HUES48 (cell line): ENCODE measurements around the gene STRIP1.

Experiments
- H3K27ac ChIP-seq: one replicate; pipeline ENCODE4 v1.7.0; 2013; ENCODE audit warnings: low read depth, low read length, inconsistent platforms
- H3K27me3 ChIP-seq: 2 replicates; pipeline ENCODE4 v1.6.1; 2013; ENCODE audit warnings: mild to moderate bottlenecking, low read length; ENCODE audit not compliant: control insufficient read depth, insufficient read depth
- H3K36me3 ChIP-seq: 2 replicates; pipeline ENCODE4 v1.6.1; 2013; ENCODE audit warnings: low read length; ENCODE audit not compliant: control insufficient read depth, insufficient read depth
- H3K4me1 ChIP-seq: 2 replicates; pipeline ENCODE4 v1.6.1; 2013; ENCODE audit warnings: mild to moderate bottlenecking, low read length; ENCODE audit not compliant: control insufficient read depth, insufficient read depth
- H3K4me3 ChIP-seq: 2 replicates; pipeline ENCODE4 v1.5.1; 2013; ENCODE audit warnings: mild to moderate bottlenecking, low read depth, low read length
- H3K9ac ChIP-seq: 2 replicates; pipeline ENCODE4 v1.6.1; 2013; ENCODE audit warnings: mild to moderate bottlenecking, low read depth, low read length, moderate library complexity
- H3K9me3 ChIP-seq: 2 replicates; pipeline ENCODE4 v1.6.1; 2013; ENCODE audit warnings: low read length; ENCODE audit not compliant: control insufficient read depth, insufficient read depth

The STRIP1 gene

DNA sequence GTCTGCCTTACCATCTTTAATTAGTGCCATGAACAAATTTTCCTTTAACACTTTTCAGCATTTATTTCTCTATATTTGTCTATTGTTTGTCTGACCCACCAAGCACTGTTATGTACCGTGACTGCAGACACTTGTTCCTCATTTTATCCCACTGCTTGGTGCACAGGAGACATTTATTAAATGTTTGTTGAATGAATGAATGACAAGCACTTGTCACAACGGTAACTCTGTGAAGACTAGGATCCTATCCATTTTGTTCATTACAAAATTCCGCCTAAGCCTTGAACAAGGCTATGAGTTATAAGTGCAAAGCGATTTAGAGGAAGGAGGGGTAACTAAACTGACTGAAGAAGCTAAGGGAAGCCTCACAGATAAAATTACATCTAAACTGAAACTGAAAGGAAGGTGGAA, 379 bp upstream of the STRIP1 start:
- Histone ChIP-seq H3K9ac (no peak overlapping the region), H3K4me3 (peak overlapping the region; percentile 87), H3K9me3 (no peaks in the 10 kb centered on the region), H3K27me3 (no peaks in the 10 kb centered on the region), H3K36me3 (peaks cover 22% of the 10 kb centered on the region), H3K27ac (peak overlapping the region; percentile 84), H3K4me1 (peaks cover 21% of the 10 kb centered on the region)

DNA sequence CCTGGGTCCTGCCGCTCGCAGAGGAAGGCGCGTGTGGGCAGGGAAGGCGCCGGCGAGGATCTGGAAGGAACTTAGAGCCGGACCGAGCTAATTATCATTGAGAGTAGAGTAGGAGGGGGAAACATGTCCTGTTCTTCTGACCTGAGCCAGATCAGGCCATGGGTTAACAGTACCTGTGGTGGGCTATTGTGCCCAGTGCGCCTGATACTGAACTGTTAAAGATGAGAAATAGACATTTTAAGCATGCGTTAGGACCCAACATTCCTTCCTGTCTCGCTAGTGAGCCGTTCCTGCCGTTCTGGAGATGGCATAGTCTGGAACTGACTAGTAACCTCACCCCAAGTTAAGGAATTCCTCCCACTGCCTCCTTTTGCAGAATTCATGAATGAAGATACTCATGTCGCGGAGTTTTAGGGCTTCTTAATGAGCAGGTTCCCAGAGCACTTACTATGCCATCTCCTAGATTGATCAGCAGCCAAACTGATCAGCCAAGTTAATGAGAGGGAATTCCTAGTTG, 870 bp downstream of the STRIP1 start:
- H3K9ac ChIP-seq, result peak overlapping the region; percentile 75
- H3K27ac ChIP-seq, result peak overlapping the region; percentile 84
- H3K27me3 ChIP-seq, result no peaks in the 10 kb centered on the region
- peaks cover 20% of the 10 kb centered on the region for H3K4me1 ChIP-seq
- no peaks in the 10 kb centered on the region for H3K9me3 ChIP-seq
- H3K36me3 ChIP-seq, result peaks cover 33% of the 10 kb centered on the region
- H3K4me3 ChIP-seq, result peak overlapping the region; percentile 87

DNA sequence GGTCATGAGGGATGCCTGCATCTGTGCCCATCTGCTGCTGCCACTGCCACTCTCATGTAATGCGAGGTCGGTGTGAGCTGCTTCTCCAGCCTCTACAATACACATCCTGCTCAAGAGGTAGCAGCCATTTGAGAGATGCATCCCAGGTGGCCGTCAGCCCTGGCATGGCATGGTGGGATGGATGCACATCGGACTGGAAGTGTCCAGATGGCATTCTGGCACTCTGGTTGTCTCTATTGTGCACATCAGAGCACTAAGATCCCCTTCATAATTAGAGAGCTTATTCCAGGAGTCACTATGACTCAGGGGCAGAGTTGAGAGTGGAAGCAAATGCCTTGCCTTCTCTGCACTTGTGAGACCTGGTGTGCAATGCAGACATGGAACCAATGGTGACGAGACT, 3.8 kb downstream of the STRIP1 start:
- H3K9me3 ChIP-seq, result no peaks in the 10 kb centered on the region
- H3K4me3 ChIP-seq, result no peak overlapping the region
- no peak overlapping the region for H3K27ac ChIP-seq
- H3K4me1 ChIP-seq, result peaks cover 12% of the 10 kb centered on the region
- no peak overlapping the region for H3K9ac ChIP-seq
- H3K27me3 ChIP-seq, result no peaks in the 10 kb centered on the region
- peaks cover 63% of the 10 kb centered on the region for H3K36me3 ChIP-seq

DNA sequence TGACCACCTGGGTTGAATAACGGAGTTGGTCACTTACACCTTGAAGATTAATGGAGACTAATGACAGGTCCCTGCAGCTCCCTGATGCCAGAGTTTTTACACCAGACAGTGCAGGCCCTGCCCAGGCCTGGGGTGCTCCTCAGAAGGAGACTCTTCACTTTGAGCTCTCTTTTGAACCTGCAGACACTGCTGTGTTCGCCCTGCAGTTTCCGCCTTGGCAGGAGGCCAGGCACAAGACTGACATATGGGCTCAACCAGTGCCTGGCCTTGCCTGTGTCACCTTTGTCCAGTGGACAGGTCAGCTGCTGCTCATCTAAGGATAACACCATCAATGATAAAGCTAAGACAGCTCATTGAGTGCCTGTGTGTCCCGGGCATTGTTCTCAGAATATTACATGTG, 5.2 kb downstream of the STRIP1 start:
- Histone ChIP-seq H3K4me1 (peaks cover 4% of the 10 kb centered on the region), H3K9ac (no peak overlapping the region), H3K27ac (no peak overlapping the region), H3K9me3 (no peaks in the 10 kb centered on the region), H3K27me3 (no peaks in the 10 kb centered on the region), H3K4me3 (no peak overlapping the region), H3K36me3 (peaks cover 76% of the 10 kb centered on the region)

DNA sequence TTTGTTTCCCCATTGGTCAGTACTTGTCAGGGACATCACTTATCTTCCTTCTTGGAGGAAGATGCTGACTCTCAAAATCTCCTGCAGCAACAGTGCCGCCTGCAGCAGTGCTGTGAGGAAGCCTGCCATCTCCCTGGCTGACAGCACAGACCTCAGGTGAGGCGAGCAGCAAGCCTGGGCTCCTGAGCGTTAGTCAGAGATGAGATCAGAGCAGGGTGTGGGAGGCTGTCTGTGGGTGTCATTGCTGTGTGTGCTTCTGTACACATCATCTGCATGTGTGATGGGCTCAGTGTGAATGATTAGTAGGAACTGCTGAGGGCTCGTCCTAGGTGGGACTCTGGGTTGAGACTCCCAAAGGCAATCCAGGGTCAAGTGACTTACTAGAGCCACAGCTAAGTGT, 6.1 kb downstream of the STRIP1 start:
- Histone ChIP-seq H3K36me3 (peaks cover 85% of the 10 kb centered on the region), H3K9ac (no peak overlapping the region), H3K9me3 (no peaks in the 10 kb centered on the region)

DNA sequence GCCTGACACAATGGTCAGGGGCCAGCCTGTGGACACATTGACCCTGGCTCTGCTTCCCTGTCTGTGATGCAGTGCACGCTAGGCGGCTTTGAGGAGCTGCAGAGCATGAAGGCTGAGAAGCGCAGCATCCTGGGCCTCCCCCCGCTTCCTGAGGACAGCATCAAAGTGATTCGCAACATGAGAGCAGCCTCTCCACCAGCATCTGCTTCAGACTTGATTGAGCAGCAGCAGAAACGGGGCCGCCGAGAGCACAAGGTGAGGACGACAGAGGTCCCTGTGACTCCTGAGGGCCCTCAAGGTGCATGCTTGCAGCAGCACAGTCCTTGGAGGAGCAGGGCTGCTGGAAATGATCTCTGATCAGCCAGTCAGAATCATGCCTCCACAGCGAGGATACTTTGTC, 8.6 kb downstream of the STRIP1 start:
- no peaks in the 10 kb centered on the region for H3K4me1 ChIP-seq
- no peaks in the 10 kb centered on the region for H3K27me3 ChIP-seq
- H3K9ac ChIP-seq, result no peak overlapping the region
- no peaks in the 10 kb centered on the region for H3K9me3 ChIP-seq
- H3K27ac ChIP-seq, result no peak overlapping the region
- no peak overlapping the region for H3K4me3 ChIP-seq
- H3K36me3 ChIP-seq, result peaks cover 98% of the 10 kb centered on the region

More for the DNA sequence above, 6.1 kb downstream of the STRIP1 start:
- Histone ChIP-seq H3K27me3 (no peaks in the 10 kb centered on the region), H3K4me3 (no peak overlapping the region), H3K4me1 (peaks cover 3% of the 10 kb centered on the region), H3K27ac (no peak overlapping the region)

DNA sequence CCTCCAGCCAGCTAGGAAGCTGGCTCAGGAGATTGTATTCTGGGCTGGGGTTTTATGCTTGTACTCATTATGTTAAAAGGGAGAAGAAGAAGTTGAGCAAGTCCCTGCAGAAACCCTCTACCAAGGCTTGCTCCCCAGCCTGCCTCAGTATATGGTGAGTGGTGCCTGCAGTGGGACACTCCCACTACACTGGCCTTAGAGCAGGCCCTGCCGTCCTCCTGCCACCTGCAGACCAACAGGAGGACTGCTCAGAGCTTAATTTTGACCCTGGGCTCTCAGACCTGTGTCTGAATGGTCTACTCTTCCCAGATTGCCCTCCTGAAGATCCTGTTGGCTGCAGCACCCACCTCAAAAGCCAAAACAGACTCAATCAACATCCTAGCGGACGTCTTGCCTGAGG, 13.0 kb downstream of the STRIP1 start:
- H3K9me3 ChIP-seq, result no peaks in the 10 kb centered on the region
- no peak overlapping the region for H3K9ac ChIP-seq
- H3K27me3 ChIP-seq, result no peaks in the 10 kb centered on the region
- H3K27ac ChIP-seq, result no peak overlapping the region
- H3K36me3 ChIP-seq, result peaks cover 99% of the 10 kb centered on the region
- H3K4me1 ChIP-seq, result no peaks in the 10 kb centered on the region
- no peak overlapping the region for H3K4me3 ChIP-seq

DNA sequence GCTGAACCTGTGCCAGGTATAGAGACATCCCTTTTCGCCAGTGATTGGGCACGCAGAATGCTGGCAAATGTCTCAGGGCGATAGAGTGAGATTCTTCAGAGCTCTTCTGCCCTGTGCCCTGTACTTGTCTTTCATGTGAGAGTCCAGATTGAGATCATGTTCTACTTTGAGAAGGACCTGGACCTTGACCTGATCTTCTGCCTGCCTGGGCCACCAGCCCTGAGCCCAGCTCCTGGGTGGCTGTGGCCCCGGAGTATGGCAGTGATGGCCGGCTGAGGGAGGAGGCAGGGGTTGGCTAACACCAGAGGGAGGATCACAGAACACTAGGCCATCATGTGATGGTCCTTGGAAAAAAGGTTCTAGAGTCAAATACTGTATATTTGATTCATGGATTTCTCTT, 13.8 kb downstream of the STRIP1 start:
- H3K36me3 ChIP-seq, result peaks cover 99% of the 10 kb centered on the region
- no peaks in the 10 kb centered on the region for H3K27me3 ChIP-seq
- H3K9me3 ChIP-seq, result no peaks in the 10 kb centered on the region
- H3K4me1 ChIP-seq, result no peaks in the 10 kb centered on the region
- no peak overlapping the region for H3K9ac ChIP-seq
- no peak overlapping the region for H3K27ac ChIP-seq
- H3K4me3 ChIP-seq, result no peak overlapping the region

DNA sequence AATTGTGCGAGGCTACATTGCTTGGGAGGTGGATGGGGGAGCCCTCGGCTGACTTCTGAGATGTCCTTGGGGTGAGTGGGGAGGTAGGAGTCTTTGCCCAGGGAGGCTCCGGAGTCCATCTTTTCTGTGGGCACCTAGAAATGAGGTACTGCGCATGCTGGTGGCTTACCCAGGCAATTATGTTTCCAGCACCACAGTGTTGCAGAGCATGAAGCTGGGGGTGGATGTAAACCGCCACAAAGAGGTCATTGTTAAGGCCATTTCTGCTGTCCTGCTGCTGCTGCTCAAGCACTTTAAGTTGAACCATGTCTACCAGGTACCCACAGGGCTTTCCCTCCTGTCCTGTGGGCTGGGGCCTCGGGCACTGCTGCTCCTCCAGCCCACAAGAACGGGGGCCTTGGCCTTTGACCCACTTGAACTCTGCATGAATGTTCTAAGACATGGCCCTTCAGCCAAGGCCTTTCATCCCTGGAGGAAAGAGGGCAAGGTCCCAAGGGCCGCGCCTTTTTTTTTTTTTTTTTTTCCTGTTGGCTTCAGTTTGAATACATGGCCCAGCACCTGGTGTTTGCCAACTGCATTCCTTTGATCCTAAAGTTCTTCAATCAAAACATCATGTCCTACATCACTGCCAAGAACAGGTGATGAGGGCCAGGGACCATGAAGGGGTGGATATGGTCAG, 14.6 kb downstream of the STRIP1 start:
- H3K27me3 ChIP-seq, result no peaks in the 10 kb centered on the region
- no peaks in the 10 kb centered on the region for H3K4me1 ChIP-seq
- no peak overlapping the region for H3K4me3 ChIP-seq
- no peak overlapping the region for H3K9ac ChIP-seq
- peaks cover 99% of the 10 kb centered on the region for H3K36me3 ChIP-seq
- no peaks in the 10 kb centered on the region for H3K9me3 ChIP-seq
- H3K27ac ChIP-seq, result no peak overlapping the region

DNA sequence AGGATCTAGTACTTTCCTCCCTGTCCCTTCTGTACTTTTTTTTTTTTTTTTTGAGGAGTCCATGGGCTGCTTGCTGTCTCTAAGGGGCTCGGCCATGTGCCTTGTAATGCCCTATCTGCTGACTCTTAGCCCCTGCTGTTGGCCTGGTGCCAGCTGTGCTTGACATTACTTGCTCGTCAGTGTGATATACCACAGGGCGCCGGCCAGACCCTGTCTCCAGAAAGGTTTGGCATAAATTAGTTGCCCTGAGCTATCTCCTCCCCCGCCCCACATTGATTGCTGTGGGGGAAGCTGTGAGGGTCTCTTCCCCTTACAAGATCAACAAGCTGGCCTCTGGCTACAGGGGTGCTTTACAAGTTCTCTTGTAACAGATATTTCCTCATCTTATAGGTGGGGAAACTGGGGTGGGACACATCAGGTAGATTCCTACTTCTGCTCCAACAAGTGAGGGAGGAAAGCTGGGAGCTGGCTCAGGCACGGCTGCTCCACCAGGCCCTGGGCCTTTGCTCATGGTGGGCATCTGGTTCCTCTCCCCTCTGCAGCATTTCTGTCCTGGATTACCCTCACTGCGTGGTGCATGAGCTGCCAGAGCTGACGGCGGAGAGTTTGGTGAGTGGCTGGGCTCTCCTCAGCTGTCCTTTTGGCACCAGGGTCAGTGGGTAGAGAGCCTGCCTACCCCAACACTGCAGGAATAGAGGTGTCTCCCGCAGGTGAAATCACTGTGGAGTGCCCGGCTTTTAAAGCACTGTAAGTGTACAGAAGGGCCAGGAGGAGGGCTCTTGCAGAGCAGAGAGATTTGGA, 15.6 kb downstream of the STRIP1 start:
- Histone ChIP-seq H3K4me3 (no peak overlapping the region), H3K36me3 (peaks cover 99% of the 10 kb centered on the region), H3K27me3 (no peaks in the 10 kb centered on the region), H3K9ac (no peak overlapping the region), H3K9me3 (no peaks in the 10 kb centered on the region), H3K4me1 (no peaks in the 10 kb centered on the region), H3K27ac (no peak overlapping the region)

DNA sequence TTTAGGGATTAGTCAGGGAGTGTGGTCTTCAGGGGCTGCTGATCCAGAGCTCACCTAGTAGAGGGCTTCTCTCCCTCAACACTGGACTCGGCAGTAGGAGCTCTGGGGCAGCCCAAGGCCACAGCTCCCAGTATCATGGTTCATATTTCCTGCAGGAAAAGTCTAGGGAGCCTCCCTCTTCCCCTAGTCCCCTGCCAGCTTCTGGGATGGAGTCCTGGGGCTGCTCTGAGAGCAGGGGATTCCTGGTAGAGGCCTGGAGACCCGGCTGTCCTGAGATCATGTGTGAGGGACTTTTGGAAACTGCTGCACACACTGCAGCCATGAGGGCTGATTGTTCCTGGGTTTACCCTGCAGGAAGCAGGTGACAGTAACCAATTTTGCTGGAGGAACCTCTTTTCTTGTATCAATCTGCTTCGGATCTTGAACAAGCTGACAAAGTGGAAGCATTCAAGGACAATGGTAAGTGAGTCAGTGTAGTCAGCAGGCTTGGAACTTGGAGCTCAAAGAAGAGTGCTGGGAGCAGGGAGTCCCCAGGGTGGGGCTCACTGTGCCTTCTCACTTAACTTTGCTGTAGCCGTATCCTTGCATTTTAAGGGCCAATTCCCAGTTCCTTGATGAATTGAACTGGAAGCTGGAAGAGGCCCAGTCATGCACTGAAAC, 16.3 kb downstream of the STRIP1 start:
- no peaks in the 10 kb centered on the region for H3K4me1 ChIP-seq
- H3K9ac ChIP-seq, result no peak overlapping the region
- H3K9me3 ChIP-seq, result no peaks in the 10 kb centered on the region
- H3K4me3 ChIP-seq, result no peak overlapping the region
- no peak overlapping the region for H3K27ac ChIP-seq
- H3K27me3 ChIP-seq, result no peaks in the 10 kb centered on the region
- peaks cover 99% of the 10 kb centered on the region for H3K36me3 ChIP-seq
